ENCODE results near the gene BAX.
A peak's percentile ranks its signal among the peaks of the same experiment; 100 is the strongest.

BAX gene

DNA sequence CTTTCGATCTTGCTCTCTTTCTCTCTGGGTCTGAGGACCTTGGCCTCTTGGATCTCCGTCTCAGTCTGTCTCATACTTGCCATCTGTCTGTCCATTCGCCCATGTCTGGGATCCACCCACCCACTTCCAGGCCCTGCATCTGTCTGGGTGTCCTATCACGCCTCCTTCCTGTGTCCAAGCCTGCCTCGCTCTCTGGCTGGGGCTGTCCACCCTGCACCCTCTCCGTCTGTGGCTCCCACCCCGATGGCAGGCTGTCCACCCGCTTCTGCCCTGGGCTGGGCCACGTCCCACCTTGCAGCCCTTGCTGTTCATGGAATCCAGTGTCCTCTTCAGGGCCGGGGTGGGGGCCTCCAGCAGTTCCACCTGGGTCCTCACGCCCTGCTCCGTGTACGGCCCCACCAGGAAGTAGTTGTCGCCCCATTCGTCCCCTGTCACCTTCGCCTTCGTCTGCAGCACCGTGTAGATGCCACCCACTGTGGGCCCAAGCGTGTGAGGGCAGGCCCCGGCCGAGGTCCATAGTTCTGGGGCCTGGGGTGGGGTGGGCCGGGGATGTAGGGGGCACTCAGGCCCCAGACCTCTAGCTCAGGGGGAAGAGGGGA lies 36.4 kb downstream of the BAX start:
- H3K4me3 Mint-ChIP-seq, result peak overlapping the region; percentile 94
- CTCF ChIA-PET, result interaction anchor here (1.2 to 1.5 kb wide), 2 partner anchors 148 to 196 kb away, joined by 3 to 5 read pairs; no protein-coding TSS in a partner anchor
- no peaks in the 10 kb centered on the region for H3K27me3 Mint-ChIP-seq
- DNase-seq, result no peak
- H3K4me1 Mint-ChIP-seq, result peaks cover 40% of the 10 kb centered on the region
- H3K36me3 Mint-ChIP-seq, result peaks cover 20% of the 10 kb centered on the region
- H3K9me3 Mint-ChIP-seq, result no peaks in the 10 kb centered on the region
- H3K27ac Mint-ChIP-seq, result no peak overlapping the region

DNA sequence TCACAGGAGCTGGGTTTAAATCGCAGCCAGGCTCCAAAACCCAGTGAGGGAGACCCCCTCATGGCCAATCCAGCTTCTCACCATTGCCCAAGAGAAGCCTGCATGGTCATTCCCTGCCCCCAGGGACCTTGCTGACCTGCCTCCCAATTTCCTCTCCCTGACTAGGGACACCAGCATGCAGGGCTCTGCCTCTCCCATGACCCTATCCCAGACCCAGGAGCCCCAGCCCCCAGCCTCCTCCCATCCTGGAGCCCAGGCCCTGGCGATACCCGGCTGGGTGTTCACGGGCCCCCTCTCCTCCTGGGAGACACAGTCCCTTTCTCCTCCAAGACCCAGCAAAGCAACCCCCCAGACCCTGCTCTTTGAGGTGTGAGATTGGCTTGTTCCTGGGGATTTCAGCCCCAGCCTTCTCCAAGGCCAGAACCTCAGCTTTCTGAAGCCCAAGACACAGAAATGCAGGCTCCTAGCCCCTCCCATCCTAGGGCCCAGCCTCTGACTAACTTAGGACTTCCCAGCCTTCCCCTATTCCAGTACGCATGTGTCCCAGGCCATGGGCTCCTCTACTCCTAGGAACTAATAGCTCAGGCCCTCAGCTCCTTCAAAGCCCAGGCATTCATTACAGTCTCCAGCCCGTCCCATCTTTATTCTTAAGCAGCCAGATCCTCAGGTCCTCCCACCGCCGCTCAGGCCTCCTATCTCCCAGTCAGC lies 37.4 kb downstream of the BAX start:
- CTCF ChIA-PET, result interaction anchor here (0.9 to 2.0 kb wide), 4 partner anchors 24 to 197 kb away, joined by 3 to 5 read pairs (median 4); no protein-coding TSS in a partner anchor
- no peak for DNase-seq
- Mint-ChIP-seq H3K27me3 (no peaks in the 10 kb centered on the region), H3K27ac (peak overlapping the region; percentile 97), H3K4me3 (peak overlapping the region; percentile 94), H3K9me3 (no peaks in the 10 kb centered on the region), H3K4me1 (peaks cover 43% of the 10 kb centered on the region), H3K36me3 (peaks cover 19% of the 10 kb centered on the region)

DNA sequence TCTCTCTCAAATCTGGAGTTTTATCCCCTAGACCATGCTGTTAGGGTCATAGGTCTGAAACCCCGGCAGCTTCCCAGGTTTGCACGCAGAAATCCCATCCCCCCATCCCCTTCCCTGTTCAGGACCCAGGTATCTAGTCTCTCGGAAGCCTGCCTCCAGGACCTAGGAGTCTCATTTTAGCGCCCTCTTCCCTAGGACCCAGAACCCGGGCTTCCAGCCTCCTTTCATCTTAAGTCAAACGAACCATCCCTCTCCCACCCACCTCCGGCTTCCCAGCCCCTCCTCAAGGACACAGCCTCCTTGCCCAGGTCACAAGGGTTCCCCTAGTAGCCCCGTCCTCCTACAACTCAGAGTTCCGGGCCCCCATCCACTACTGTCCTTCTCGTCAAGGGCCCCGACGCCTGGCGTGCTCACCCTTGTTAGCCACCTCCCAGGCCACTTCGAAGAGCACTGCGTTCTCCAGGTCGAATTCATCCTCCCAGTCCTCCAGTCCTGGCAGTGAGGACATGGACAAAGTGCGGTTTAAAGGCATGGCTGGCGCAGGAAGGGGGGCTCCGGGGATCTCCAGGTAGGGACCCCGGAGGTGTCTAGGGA lies 38.0 kb downstream of the BAX start:
- peak overlapping the region; percentile 97 for H3K27ac Mint-ChIP-seq
- CTCF ChIA-PET, result interaction anchor here (0.8 to 2.0 kb wide), 17 partner anchors 9 to 205 kb away, joined by 3 to 14 read pairs (median 5); partner anchors contain the start of gene LIN7B
- peaks cover 44% of the 10 kb centered on the region for H3K4me1 Mint-ChIP-seq
- no peak for DNase-seq
- peak overlapping the region; percentile 94 for H3K4me3 Mint-ChIP-seq
- H3K36me3 Mint-ChIP-seq, result peaks cover 16% of the 10 kb centered on the region
- no peaks in the 10 kb centered on the region for H3K9me3 Mint-ChIP-seq
- no peaks in the 10 kb centered on the region for H3K27me3 Mint-ChIP-seq

DNA sequence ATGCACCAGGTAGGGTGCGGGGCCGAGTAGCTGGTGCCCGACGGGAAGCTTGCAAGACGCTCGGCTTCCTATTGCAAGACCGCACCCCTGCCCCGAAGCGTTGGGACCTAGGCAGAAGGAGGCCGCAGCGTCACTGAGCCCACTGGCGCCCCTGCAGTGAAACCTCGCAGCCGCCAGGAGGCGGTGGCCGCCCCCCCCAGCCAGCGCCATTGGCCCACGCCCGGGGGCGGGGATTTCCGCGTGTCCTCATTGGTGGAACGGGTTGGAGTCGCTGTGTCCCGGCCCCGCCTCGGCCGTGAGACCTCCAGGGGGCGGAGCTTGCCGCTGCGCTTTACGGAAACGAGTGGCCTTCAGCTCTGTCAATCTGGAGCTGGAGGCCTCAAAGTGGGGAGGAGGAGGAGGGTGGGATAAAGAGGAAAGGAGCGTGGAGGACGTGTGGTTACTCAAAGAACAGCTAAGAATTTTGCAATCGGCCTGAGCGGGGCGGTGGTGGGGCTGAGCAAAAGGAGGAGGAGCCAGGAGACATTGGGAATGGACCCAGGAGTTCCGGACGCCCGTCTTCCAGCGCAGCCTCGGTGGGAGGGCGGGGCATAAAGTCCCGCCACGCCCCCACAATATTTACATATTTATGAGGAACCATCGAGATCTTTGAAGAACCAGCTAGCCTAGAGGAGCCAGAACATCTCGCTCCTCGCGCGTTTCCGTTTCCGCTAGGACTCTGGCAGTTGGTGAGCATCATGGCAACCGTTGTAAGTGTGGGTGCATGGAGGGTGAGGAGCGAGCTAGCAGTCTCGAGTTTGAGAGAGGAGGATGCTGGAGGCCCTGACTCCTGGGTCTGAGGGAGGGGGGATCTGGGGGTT lies 38.7 kb downstream of the BAX start, which contains the start of the genes GYS1 and RUVBL2:
GYS1 (minus strand) TSS at position 135 of the 860 bp plus-strand sequence. CDS start 197 bp downstream, outside the sequence.
RUVBL2 (plus strand) TSS at position 713 of the 860 bp plus-strand sequence; CDS start at position 738, 25 bp downstream.
- H3K9me3 Mint-ChIP-seq, result no peaks in the 10 kb centered on the region
- H3K36me3 Mint-ChIP-seq, result peaks cover 12% of the 10 kb centered on the region
- peaks cover 49% of the 10 kb centered on the region for H3K4me1 Mint-ChIP-seq
- peak within 1 kb of the TSS; percentile 97 for H3K27ac Mint-ChIP-seq
- CTCF ChIA-PET, result interaction anchor here (0.5 to 2.0 kb wide), 24 partner anchors 9 to 206 kb away, joined by 3 to 14 read pairs (median 4); partner anchors contain the start of gene LIN7B
- DNase-seq, result peak; percentile 99
- no peaks in the 10 kb centered on the region for H3K27me3 Mint-ChIP-seq
- H3K4me3 Mint-ChIP-seq, result peak within 1 kb of the TSS; percentile 94

DNA sequence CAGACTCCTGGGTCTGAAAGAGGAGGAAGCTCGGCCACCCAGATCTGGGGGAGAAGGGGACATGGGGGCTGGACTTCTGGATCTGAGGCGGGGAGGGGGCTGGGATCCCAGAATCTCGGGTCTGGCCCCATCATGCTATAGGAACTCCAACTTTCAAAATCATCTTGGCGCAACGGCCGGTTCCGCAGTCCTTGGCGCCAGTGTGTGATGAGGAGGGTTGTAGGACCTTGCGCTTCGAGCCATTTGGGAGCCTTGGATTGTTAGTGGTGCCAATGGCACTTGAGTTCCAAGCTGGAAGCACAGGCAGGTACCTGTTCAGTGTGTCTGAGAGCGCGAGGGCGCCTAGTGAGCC lies 39.3 kb downstream of the BAX start:
- peak overlapping the region; percentile 94 for H3K4me3 Mint-ChIP-seq
- CTCF ChIA-PET, result interaction anchor here (1.0 to 1.8 kb wide), 15 partner anchors 8 to 206 kb away, joined by 3 to 14 read pairs (median 6); no protein-coding TSS in a partner anchor
- H3K9me3 Mint-ChIP-seq, result no peaks in the 10 kb centered on the region
- H3K4me1 Mint-ChIP-seq, result peaks cover 49% of the 10 kb centered on the region
- peak overlapping the region; percentile 97 for H3K27ac Mint-ChIP-seq
- H3K27me3 Mint-ChIP-seq, result no peaks in the 10 kb centered on the region
- H3K36me3 Mint-ChIP-seq, result peaks cover 12% of the 10 kb centered on the region
- DNase-seq, result no peak

DNA sequence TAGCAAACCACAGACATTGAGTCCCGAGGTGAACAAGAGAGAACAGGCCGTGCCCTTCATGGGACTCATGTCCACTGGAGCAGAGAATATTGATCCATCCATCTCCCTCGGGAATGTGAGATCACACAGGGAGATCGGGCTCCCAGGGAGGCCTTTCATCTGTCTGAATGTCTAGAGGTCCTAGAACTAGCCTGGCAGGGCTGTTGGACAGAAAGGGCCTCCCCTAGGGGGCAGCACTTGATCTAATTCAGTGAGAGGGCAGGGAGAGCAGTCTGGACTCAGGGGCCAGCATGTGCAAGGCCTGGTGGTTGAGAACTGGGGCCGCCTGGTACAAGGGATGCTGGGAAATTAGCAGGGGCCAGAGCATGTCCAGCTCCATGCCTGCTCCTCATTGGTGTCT lies 43.3 kb downstream of the BAX start:
- no peak overlapping the region for H3K27ac Mint-ChIP-seq
- CTCF ChIA-PET, result interaction anchor here (0.6 to 4.5 kb wide), 13 partner anchors 11 to 210 kb away, joined by 3 to 27 read pairs (median 4); no protein-coding TSS in a partner anchor
- H3K9me3 Mint-ChIP-seq, result no peaks in the 10 kb centered on the region
- H3K27me3 Mint-ChIP-seq, result no peaks in the 10 kb centered on the region
- no peak overlapping the region for H3K4me3 Mint-ChIP-seq
- peaks cover 34% of the 10 kb centered on the region for H3K4me1 Mint-ChIP-seq
- peak; percentile 77 for DNase-seq
- peaks cover 12% of the 10 kb centered on the region for H3K36me3 Mint-ChIP-seq

DNA sequence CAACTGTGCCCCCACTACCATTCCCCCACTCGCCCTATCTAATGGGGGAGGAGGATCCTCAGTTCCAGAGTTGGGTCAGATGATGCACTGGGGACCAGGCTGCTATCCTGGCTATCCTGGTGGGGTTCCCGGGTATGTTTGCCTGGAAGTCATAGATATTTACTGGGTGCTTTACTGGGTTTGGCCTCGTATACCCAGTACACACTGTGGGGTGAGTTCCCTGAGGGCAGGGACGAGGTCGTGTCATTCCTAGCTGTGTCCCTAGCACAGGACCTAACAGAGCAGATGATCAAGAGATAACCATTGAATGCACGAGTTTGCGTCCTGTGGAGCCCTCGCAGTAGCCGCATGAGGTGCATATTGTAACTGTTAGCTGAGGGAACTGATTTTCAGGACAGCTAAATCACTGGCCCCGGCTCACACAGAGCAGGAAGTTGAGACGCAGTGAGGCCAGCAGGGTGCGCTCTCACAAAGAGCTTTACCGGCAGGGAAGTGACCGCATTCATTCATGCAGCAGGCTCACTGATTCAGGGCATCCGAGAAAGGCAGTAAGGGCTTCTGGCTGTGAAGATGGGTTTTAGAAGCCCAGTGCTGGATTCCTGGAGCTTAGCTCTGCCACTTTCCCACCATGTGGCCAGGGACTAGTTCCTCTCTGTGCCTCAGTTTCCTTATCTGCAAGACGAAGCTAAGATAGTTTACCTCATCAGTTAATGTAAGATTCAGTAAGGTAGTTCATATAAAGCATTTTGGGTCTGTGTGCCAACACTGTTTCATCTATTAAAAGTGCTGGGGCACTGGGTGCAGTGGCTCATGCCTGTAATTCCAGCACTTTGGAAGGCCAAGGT lies 45.0 kb downstream of the BAX start:
- Mint-ChIP-seq H3K4me1 (peaks cover 26% of the 10 kb centered on the region), H3K9me3 (no peaks in the 10 kb centered on the region), H3K4me3 (no peak overlapping the region), H3K36me3 (peaks cover 21% of the 10 kb centered on the region), H3K27me3 (no peaks in the 10 kb centered on the region), H3K27ac (peak overlapping the region; percentile 25)
- CTCF ChIA-PET, result interaction anchor here (1.0 to 4.5 kb wide), 12 partner anchors 9 to 208 kb away, joined by 3 to 27 read pairs (median 6); a partner anchor contains a TSS
- DNase-seq, result peak; percentile 82

DNA sequence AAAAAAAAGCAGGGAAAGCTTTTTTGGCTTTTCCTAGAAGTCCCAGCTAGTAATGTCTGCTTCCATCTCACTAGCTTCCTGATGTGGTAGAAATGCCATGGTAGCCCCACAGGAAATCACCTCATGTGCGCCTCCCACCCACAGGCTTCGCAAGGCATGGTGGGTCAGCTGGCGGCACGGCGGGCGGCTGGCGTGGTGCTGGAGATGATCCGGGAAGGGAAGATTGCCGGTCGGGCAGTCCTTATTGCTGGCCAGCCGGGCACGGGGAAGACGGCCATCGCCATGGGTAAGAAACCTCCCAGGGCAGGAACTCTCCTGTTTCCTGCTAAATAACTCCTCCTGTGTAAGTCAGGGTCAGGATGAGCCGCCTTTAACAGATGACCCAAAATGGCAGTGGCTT lies 49.5 kb downstream of the BAX start:
- DNase-seq, result no peak
- H3K4me1 Mint-ChIP-seq, result peaks cover 7% of the 10 kb centered on the region
- peaks cover 35% of the 10 kb centered on the region for H3K36me3 Mint-ChIP-seq
- CTCF ChIA-PET, result interaction anchor here (3.6 kb wide), 1 partner anchor 11 kb away, joined by 12 read pairs; the partner anchor contains the start of genes GYS1 and RUVBL2
- no peaks in the 10 kb centered on the region for H3K9me3 Mint-ChIP-seq
- H3K27ac Mint-ChIP-seq, result no peak overlapping the region
- H3K4me3 Mint-ChIP-seq, result no peak overlapping the region
- H3K27me3 Mint-ChIP-seq, result no peaks in the 10 kb centered on the region

DNA sequence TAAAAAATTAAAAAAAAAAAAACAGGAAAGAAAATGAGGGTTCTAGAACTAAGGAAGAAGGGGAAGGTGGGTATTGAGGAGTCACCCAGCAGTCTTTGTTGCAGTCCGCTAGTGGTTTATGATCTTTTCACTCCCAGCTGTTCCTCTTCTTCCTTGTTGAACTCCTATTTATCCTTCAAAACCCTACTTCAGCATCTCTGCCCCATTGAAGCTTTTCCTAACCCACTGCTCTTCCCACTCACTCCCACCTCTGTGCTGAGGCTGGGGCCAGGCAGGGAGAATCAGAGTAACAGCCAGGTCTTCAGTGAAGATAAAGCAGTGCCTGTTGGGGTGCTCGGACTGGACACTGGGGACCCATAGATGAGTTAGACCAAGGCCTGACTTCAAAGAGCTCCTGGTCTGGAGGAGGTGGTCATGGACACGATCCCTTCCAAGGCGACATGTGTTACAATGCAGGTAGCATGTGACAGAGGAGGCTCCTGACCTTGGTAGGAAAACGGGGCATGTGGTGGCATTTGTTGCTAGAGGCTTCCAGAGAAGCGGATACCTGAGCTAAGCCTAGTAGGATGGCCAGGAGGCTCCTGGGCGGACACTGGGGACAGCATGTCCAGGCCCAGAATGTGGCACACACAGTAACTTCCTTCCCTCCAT lies 50.4 kb downstream of the BAX start:
- Mint-ChIP-seq H3K4me3 (no peak overlapping the region), H3K4me1 (no peaks in the 10 kb centered on the region), H3K27ac (no peak overlapping the region), H3K9me3 (no peaks in the 10 kb centered on the region), H3K36me3 (peaks cover 33% of the 10 kb centered on the region), H3K27me3 (no peaks in the 10 kb centered on the region)
- CTCF ChIA-PET, result interaction anchor here (3.6 kb wide), 1 partner anchor 12 kb away, joined by 12 read pairs; the partner anchor contains the start of genes GYS1 and RUVBL2
- DNase-seq, result no peak

DNA sequence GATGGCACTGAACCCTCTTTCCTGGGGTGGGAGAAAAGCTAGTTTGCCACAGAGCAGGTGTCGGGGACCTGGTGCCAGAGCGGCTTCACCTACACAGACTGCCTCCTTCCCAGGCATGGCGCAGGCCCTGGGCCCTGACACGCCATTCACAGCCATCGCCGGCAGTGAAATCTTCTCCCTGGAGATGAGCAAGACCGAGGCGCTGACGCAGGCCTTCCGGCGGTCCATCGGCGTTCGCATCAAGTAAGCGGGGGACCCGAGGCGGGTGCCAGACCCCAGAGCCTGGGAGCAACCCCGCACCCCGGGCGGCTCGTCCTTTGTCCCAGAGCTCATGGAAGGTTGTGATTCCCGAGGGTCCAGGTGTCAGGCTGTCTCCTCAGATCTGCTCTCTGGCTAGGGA lies 52.2 kb downstream of the BAX start:
- peaks cover 38% of the 10 kb centered on the region for H3K36me3 Mint-ChIP-seq
- H3K4me3 Mint-ChIP-seq, result no peak overlapping the region
- CTCF ChIA-PET, result interaction anchor here (3.6 to 3.8 kb wide), 2 partner anchors 8 to 13 kb away, joined by 12 to 27 read pairs; partner anchors contain the start of genes GYS1 and RUVBL2
- H3K27me3 Mint-ChIP-seq, result no peaks in the 10 kb centered on the region
- H3K4me1 Mint-ChIP-seq, result no peaks in the 10 kb centered on the region
- DNase-seq, result no peak
- no peaks in the 10 kb centered on the region for H3K9me3 Mint-ChIP-seq
- no peak overlapping the region for H3K27ac Mint-ChIP-seq

DNA sequence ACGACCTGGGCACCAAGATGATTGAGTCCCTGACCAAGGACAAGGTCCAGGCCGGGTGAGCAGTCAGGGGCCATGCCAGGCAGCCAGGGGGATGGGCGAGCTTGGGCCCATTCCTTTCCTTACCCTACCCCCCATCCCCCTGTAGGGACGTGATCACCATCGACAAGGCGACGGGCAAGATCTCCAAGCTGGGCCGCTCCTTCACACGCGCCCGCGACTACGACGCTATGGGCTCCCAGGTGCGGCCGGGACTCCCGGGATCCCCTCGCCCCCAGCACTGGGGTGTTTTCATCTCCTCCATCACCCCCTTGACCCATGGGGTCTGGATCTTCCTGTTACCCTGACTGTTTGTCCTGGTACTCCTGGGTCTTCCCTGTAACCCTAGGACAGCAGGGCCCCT lies 55.2 kb downstream of the BAX start:
- DNase-seq, result no peak
- peaks cover 26% of the 10 kb centered on the region for H3K36me3 Mint-ChIP-seq
- H3K4me3 Mint-ChIP-seq, result no peak overlapping the region
- H3K4me1 Mint-ChIP-seq, result no peaks in the 10 kb centered on the region
- H3K9me3 Mint-ChIP-seq, result no peaks in the 10 kb centered on the region
- no peak overlapping the region for H3K27ac Mint-ChIP-seq
- no peaks in the 10 kb centered on the region for H3K27me3 Mint-ChIP-seq
- CTCF ChIA-PET, result interaction anchor here (1.4 to 3.8 kb wide), 4 partner anchors 8 to 16 kb away, joined by 3 to 27 read pairs (median 6); partner anchors contain the start of gene RUVBL2

DNA sequence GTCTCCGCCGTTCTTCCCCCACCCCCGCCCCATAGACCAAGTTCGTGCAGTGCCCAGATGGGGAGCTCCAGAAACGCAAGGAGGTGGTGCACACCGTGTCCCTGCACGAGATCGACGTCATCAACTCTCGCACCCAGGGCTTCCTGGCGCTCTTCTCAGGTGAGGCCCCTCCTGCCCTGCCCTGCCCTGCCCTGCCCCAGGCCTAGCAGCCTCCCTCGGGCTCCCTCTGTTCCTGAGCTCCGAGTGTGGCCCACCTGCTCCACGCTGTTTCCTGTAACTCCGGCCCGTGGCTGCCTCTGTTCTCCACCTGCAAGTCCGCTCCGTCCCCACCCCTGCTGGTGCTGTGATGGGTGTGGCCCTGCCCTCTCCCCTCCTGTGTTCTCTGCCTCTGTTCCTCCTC lies 55.8 kb downstream of the BAX start:
- Mint-ChIP-seq H3K4me1 (no peaks in the 10 kb centered on the region), H3K9me3 (no peaks in the 10 kb centered on the region), H3K4me3 (no peak overlapping the region), H3K27me3 (no peaks in the 10 kb centered on the region), H3K27ac (no peak overlapping the region), H3K36me3 (peaks cover 23% of the 10 kb centered on the region)
- CTCF ChIA-PET, result interaction anchor here (1.8 to 3.8 kb wide), 2 partner anchors 12 to 17 kb away, joined by 7 to 27 read pairs; partner anchors contain the start of gene RUVBL2
- no peak for DNase-seq

All from activated naive CD4-positive, alpha-beta T cell treated with anti-CD3 and anti-CD28 coated beads, Interleukin-2, amount 10 ng/mL, durations not matched to agents 7 days and 5 days (primary cell).